Measurements from ENCODE around the gene FN3KRP. TPM values are rescaled to one million over a fixed set of nuclear protein-coding genes. Genes with fewer than 3 reads are reported as not detected.

Gene FN3KRP
- total and polyA plus RNA-seq, 2 donors (not counting 1 experiment from before 2014, with no cell fraction given): 16.8 to 44.2 TPM

DNA sequence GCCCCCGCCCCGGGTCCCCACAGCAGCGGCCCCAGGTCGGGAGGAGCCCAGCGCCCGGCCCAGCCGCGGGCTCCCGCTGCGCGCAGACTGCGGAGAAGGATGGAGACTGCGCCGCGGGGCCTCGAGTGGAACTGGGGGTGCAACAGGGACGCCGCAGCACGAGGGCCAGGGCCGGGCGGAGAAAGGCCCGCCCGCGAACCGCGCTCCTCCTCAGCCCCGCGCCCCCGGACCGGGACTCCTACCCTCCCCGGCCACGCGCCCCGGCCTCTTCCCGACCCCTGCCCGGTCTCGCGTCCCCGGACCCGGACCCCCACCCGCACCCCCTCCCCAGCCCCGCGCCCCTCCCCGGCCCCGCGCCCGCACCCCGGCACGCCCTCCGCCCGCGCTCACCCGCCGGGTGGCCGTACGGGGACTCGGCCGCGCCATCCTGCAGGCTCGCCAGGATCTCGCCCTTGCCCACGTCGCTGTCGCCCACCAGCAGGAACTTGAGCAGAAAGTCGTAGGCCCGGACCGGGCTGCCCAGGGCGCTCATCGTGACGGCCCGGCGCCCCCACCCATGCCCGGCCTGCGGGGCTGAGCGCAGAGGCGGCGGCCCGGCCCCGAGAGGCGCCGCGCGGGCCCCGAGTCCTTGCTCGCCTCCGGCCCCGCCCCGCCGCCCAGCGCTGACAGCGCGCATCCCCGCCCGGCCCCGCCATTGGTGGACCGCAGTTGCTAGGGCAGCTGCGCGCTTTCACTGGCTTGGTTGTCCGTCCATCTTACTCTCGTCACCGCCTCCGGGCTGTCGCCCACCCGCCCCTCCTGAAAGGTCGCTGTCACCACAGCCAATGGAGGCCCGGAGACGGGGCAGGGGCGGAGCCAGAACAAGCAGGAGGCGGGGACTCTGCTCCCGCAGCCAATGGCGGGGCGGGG, 18.2 kb upstream of the FN3KRP start, which contains the start of gene RAB40B:
Gene RAB40B (minus strand): TSS at position 634 of the 909 bp plus-strand sequence. CDS start 102 bp downstream, at position 532.
- Mint-ChIP-seq H3K27me3 (peaks cover 4% of the 10 kb centered on the region), H3K9me3 (ENCODE audit: insufficient read depth) (peaks cover 6% of the 10 kb centered on the region), H3K4me3 (peak within 1 kb of the TSS; percentile 96), H3K4me1 (peaks cover 10% of the 10 kb centered on the region), H3K27ac (peak within 1 kb of the TSS; percentile 64)
- peak; percentile 97 for ATAC-seq (ENCODE audit: low read depth)
- Histone ChIP-seq H3K4me1 (ENCODE audit: control insufficient read depth in 2 of 2, insufficient read depth in 2 of 2, low read length in 2 of 2) (peaks cover 8 to 16% of the 10 kb centered on the region in 2 donors), H3K36me3 (replicated peaks in 1 of 2; ENCODE audit: control extremely low read depth in 1 of 2, control insufficient read depth in 1 of 2, extremely low read depth in 1 of 2, insufficient read depth in 2 of 2, low read length in 1 of 2) (no peaks in the 10 kb centered on the region), H4K20me1 (ENCODE audit: control insufficient read depth, insufficient read depth, low read length, poor library complexity, severe bottlenecking) (peaks cover 5% of the 10 kb centered on the region), H3K4me2 (replicated peaks; ENCODE audit: low read depth, low read length, poor library complexity, severe bottlenecking) (peak within 1 kb of the TSS; percentile 95), H3K9me3 (ENCODE audit: control extremely low read depth in 1 of 3, control insufficient read depth in 2 of 3, insufficient read depth in 1 of 3, low read length in 2 of 3) (peaks cover 0 to 28% (median 7%) of the 10 kb centered on the region in 3 donors), H3K4me3 (ENCODE audit: control extremely low read depth in 1 of 5, extremely low read depth in 1 of 5, insufficient read depth in 1 of 5, low read depth in 2 of 5, low read length in 4 of 5) (peak within 1 kb of the TSS; percentile 17 to 72 (median 61)), H3K79me2 (ENCODE audit: control insufficient read depth, insufficient read depth, low read length) (peaks cover 3% of the 10 kb centered on the region), H2AFZ (ENCODE audit: insufficient read depth, low read depth, low read length, poor library complexity, severe bottlenecking) (peak within 1 kb of the TSS; percentile 86), H3K9ac (ENCODE audit: low read length) (peak within 1 kb of the TSS; percentile 67), H3K27me3 (replicated peaks in 1 of 4; ENCODE audit: control extremely low read depth in 1 of 4, control insufficient read depth in 3 of 4, insufficient read depth in 4 of 4, low read length in 3 of 4) (peaks cover 0 to 11% (median 3%) of the 10 kb centered on the region in 4 experiments), H3K27ac (ENCODE audit: low read length in 2 of 2) (no peak within 1 kb of the TSS)
- peak; percentile 99 for DNase-seq
- intact Hi-C loops (cut with micrococcal nuclease): loop anchor here (1.0 kb wide), 2 partner anchors 18 to 53 kb away; partner anchors contain the start of gene FN3KRP
- WGBS (ENCODE audit: insufficient coverage): under 1% methylated on average over 99 of the region's 112 CpGs
- ChIA-PET CTCF (interaction anchor here (0.9 kb wide), 1 partner anchor 10 kb away, joined by 3 read pairs; no protein-coding TSS in a partner anchor), POLR2A (interaction anchor here (1.1 kb wide), 1 partner anchor 18 kb away, joined by 4 read pairs; the partner anchor contains the start of gene FN3KRP)
- TF ChIP-seq, protein P1, sequence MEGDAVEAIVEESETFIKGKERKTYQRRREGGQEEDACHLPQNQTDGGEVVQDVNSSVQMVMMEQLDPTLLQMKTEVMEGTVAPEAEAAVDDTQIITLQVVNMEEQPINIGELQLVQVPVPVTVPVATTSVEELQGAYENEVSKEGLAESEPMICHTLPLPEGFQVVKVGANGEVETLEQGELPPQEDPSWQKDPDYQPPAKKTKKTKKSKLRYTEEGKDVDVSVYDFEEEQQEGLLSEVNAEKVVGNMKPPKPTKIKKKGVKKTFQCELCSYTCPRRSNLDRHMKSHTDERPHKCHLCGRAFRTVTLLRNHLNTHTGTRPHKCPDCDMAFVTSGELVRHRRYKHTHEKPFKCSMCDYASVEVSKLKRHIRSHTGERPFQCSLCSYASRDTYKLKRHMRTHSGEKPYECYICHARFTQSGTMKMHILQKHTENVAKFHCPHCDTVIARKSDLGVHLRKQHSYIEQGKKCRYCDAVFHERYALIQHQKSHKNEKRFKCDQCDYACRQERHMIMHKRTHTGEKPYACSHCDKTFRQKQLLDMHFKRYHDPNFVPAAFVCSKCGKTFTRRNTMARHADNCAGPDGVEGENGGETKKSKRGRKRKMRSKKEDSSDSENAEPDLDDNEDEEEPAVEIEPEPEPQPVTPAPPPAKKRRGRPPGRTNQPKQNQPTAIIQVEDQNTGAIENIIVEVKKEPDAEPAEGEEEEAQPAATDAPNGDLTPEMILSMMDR (IDR thresholded peaks at IDR 0.05): no peak
- no peak for TF ChIP-seq EZH2 (IDR thresholded peaks at IDR 0.05; ENCODE audit: borderline replicate concordance, insufficient read depth, low read depth, low read length, poor library complexity, severe bottlenecking)
